Subcutaneous adipose tissue (tissue), 4 donors: ENCODE measurements around the gene ACP7. TPM values are rescaled to one million over a fixed set of nuclear protein-coding genes. Genes with fewer than 3 reads are reported as not detected.

ENCODE experiments used
- CTCF ChIP-seq: fragments of 450-650 bp; IDR thresholded peaks from one replicate; pipeline ENCODE4 v1.5.1; 2016; ENCODE audit warnings: low read depth, mild to moderate bottlenecking, control low read depth, antibody characterized with exemption, moderate library complexity
- total RNA-seq, 4 donors: library from RNA; depleted of rRNA; stranded (reverse); fragments of >200 nt; gene quantifications; one replicate each; pipeline ENCODE4 v1.1.0, GENCODE V29; 2016

The ACP7 gene
- total RNA-seq, 4 donors from 2014 or later, result not detected

GRCh38 chr19:39078436-39079200, 5.5 kb upstream of the ACP7 start:
- TF ChIP-seq CTCF, result no peak

- TF ChIP-seq CTCF, result no peak
Measured at GRCh38 chr19:39080431-39080830, 3.7 kb upstream of the ACP7 start.

- no peak for TF ChIP-seq CTCF
Measured at GRCh38 chr19:39082167-39082566, 2.0 kb upstream of the ACP7 start.

- TF ChIP-seq CTCF, result no peak
Measured at GRCh38 chr19:39082745-39083598, 1.2 kb upstream of the ACP7 start.

GRCh38 chr19:39083599-39083982, 577 bp upstream of the ACP7 start:
- no peak for TF ChIP-seq CTCF

GRCh38 chr19:39084732-39085080, 538 bp downstream of the ACP7 start:
- TF ChIP-seq CTCF, result no peak

- TF ChIP-seq CTCF, result no peak
Measured at GRCh38 chr19:39085392-39085791, 1.2 kb downstream of the ACP7 start.
